Stimulated activated CD8-positive, alpha-beta memory T cell treated with anti-CD3 and anti-CD28 coated beads, Interleukin-15, amount 100 ng/mL, for 24 hours (primary cell): ENCODE results near the gene CXCL9.
"Not testable (repeated sequence)": the region's sequence is repeated elsewhere in the genome, so short reads cannot be mapped to it uniquely, and the experiment has no call there.

ENCODE experiments used
- DNase-seq: peaks from one replicate; pipeline ENCODE4 v3.0.0-alpha.2; 2020; ENCODE audit warnings: low read depth

The CXCL9 gene

GRCh38 chr4:76007089-76007862 is at the start of gene CXCL9:
TSS of gene CXCL9 (minus strand) at chr4:76007509. CDS start at chr4:76007449, 60 bp downstream.
- DNase-seq, result no peak

GRCh38 chr4:76055421-76055820 is 48.1 kb upstream of the CXCL9 start:
- no peak for DNase-seq

GRCh38 chr4:76055016-76055415 is 47.7 kb upstream of the CXCL9 start:
- no peak for DNase-seq

GRCh38 chr4:76053730-76054129 is 46.4 kb upstream of the CXCL9 start:
- DNase-seq, result no peak

- not testable (repeated sequence) for DNase-seq
Observed at GRCh38 chr4:76050560-76051050, 43.3 kb upstream of the CXCL9 start.

- DNase-seq, result not testable (repeated sequence)
Observed at GRCh38 chr4:76049860-76050416, 42.6 kb upstream of the CXCL9 start.

- DNase-seq, result not testable (repeated sequence)
Observed at GRCh38 chr4:76044686-76045085, 37.4 kb upstream of the CXCL9 start.

GRCh38 chr4:76043306-76043705 is 36.0 kb upstream of the CXCL9 start:
- DNase-seq, result not testable (repeated sequence)

- not testable (repeated sequence) for DNase-seq
Observed at GRCh38 chr4:76042241-76042998, 35.1 kb upstream of the CXCL9 start.

- no peak for DNase-seq
Observed at GRCh38 chr4:76036855-76037254, 29.5 kb upstream of the CXCL9 start.

GRCh38 chr4:76035799-76036380 is 28.6 kb upstream of the CXCL9 start, which contains the start of gene CXCL11:
TSS of gene CXCL11 (minus strand) at chr4:76036070. CDS start at chr4:76035987, 83 bp downstream.
- no peak for DNase-seq

GRCh38 chr4:76035141-76035540 is 27.8 kb upstream of the CXCL9 start:
- no peak for DNase-seq

GRCh38 chr4:76029300-76029699 is 22.0 kb upstream of the CXCL9 start:
- no peak for DNase-seq

- no peak for DNase-seq
Observed at GRCh38 chr4:76028350-76028765, 21.0 kb upstream of the CXCL9 start.

GRCh38 chr4:76024065-76024464 is 16.8 kb upstream of the CXCL9 start:
- DNase-seq, result no peak

GRCh38 chr4:76023389-76023788 is 16.1 kb upstream of the CXCL9 start, which contains the start of gene CXCL10:
TSS of gene CXCL10 (minus strand) at chr4:76023497. CDS start at chr4:76023431, 66 bp downstream.
- DNase-seq, result no peak

- DNase-seq, result no peak
Observed at GRCh38 chr4:76022677-76023076, 15.4 kb upstream of the CXCL9 start.

- DNase-seq, result no peak
Observed at GRCh38 chr4:76022031-76022430, 14.7 kb upstream of the CXCL9 start.

- no peak for DNase-seq
Observed at GRCh38 chr4:76017056-76017686, 9.9 kb upstream of the CXCL9 start.

GRCh38 chr4:76016393-76016792 is 9.1 kb upstream of the CXCL9 start:
- no peak for DNase-seq

- DNase-seq, result no peak
Observed at GRCh38 chr4:76013540-76013939, 6.2 kb upstream of the CXCL9 start.

GRCh38 chr4:76012388-76012801 is 5.1 kb upstream of the CXCL9 start:
- no peak for DNase-seq
